OCI-LY3 (cell line): Measurements from ENCODE around the gene ZNF79.

Source experiments
- EZH2phosphoT487 ChIP-seq: fragments of 200-600 bp; shearing (Covaris generic); IDR thresholded peaks from 2 replicates; pipeline ENCODE4 v1.6.1; 2018; ENCODE audit warnings: antibody characterized with exemption, mixed run types, low read depth
- TF ChIP-seq, protein P1 (sequence below): fragments of 200-600, 300-600 bp; sonication (generic); IDR thresholded peaks from 2 replicates; pipeline ENCODE4 v1.5.1; 2014; ENCODE audit warnings: antibody characterized with exemption, low read length, low read depth

DNA sequence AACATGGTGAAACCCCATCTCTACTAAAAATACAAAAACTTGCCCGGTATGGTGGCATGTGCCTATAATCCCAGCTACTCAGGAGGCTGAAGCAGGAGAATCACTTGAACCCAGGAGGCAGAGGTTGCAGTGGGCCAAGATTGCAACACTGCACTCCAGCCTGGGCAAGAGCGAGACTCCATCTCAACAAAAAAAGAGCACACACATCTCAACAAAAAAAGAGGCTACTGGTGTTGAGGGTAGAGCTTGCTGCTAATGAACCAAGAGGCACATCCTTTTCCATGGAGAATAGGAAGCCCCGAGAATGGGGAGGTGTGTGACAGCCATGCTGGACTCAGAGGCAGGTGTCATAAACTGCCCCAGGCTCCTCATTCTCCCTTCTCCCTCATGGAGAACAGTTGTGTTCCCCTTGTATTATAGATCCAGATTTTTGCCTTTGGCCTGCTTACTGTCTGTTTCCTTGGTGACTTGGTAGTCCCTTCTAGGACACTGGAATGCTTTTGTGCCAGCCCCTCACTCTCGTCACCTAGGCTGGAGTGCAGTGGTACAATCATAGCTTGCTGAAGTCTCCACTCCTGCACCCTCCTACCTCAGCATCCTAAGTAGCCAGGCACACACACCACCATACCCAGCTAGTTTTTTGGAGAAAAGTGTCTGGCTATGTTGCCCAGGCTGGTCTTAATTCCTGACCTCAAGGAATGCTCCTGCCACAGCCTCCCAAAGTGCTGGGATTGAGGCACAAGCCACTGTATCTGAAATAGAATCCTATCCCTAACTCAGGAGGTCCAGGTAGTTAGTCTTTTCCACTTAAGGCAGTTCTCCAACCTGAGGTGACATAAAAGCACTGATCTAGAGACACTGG, 21.9 kb downstream of the ZNF79 start:
- TF ChIP-seq, protein P1, sequence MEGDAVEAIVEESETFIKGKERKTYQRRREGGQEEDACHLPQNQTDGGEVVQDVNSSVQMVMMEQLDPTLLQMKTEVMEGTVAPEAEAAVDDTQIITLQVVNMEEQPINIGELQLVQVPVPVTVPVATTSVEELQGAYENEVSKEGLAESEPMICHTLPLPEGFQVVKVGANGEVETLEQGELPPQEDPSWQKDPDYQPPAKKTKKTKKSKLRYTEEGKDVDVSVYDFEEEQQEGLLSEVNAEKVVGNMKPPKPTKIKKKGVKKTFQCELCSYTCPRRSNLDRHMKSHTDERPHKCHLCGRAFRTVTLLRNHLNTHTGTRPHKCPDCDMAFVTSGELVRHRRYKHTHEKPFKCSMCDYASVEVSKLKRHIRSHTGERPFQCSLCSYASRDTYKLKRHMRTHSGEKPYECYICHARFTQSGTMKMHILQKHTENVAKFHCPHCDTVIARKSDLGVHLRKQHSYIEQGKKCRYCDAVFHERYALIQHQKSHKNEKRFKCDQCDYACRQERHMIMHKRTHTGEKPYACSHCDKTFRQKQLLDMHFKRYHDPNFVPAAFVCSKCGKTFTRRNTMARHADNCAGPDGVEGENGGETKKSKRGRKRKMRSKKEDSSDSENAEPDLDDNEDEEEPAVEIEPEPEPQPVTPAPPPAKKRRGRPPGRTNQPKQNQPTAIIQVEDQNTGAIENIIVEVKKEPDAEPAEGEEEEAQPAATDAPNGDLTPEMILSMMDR, result no peak
- TF ChIP-seq EZH2phosphoT487, result no peak
